ENCODE results near the gene DDHD1. TPM values are rescaled to one million over a fixed set of nuclear protein-coding genes. Genes with fewer than 3 reads are reported as not detected.

The DDHD1 gene
- total and polyA plus RNA-seq, 2 experiments from 2014 or later, result 11.2 to 28.9 TPM

DNA sequence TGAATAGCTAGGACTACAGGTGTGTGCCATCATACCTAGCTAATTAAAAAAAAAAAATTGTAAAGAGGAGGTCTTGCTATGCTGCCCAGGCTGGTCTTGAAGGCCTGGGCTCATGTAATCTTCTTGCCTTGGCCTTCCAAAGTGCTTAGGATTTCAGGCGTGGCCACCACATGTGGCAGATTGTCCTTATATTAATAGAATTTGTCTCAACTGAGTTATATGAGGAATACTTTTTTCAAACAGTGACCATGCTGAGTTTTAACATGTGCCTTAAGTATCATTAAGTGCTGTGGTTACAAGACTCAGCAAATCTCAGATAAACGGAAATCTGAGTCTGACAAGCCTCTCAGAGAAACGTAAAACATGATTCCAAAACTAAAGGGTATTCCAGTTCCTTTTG, 119.1 kb downstream of the DDHD1 start:
- no peak overlapping the region for H3K27ac Mint-ChIP-seq
- H3K4me3 Mint-ChIP-seq, result no peak overlapping the region
- no peaks in the 10 kb centered on the region for H3F3A ChIP-seq (replicated peaks; ENCODE audit: low read depth)
- no peaks in the 10 kb centered on the region for H3K4me1 ChIP-seq (ENCODE audit: insufficient read depth)
- no peak overlapping the region for H3K4me2 ChIP-seq
- no peaks in the 10 kb centered on the region for H3K27me3 ChIP-seq (ENCODE audit: insufficient read depth)
- H3K27ac ChIP-seq (ENCODE audit: low read depth), result no peak overlapping the region
- no peaks in the 10 kb centered on the region for H3K4me1 Mint-ChIP-seq
- no peaks in the 10 kb centered on the region for H3K79me2 ChIP-seq (replicated peaks; ENCODE audit: insufficient read depth)
- H3K36me3 ChIP-seq (ENCODE audit: insufficient read depth), result no peaks in the 10 kb centered on the region
- H4K20me1 ChIP-seq (replicated peaks; ENCODE audit: insufficient read depth), result no peaks in the 10 kb centered on the region; the same call in 1 of the 2 replicates
- H2AFZ ChIP-seq, result no peak overlapping the region
- H3K9me2 ChIP-seq (ENCODE audit: insufficient read depth), result no peaks in the 10 kb centered on the region
- H3K4me3 ChIP-seq, result no peak overlapping the region
- H3K27me3 Mint-ChIP-seq (ENCODE audit: insufficient read depth, low read depth, poor library complexity), result no peaks in the 10 kb centered on the region
- H3K36me3 Mint-ChIP-seq (ENCODE audit: low read depth), result peaks cover 12% of the 10 kb centered on the region
- no peaks in the 10 kb centered on the region for H3K9me3 Mint-ChIP-seq
- ATAC-seq (no peak), DNase-seq (ENCODE audit: low spot score) (no peak)
- TF ChIP-seq JUNB (IDR thresholded peaks at IDR 0.05; ENCODE audit: unreplicated experiment) (no peak), ZNF114 (CRISPR knock-in tag; IDR thresholded peaks at IDR 0.05) (no peak), NANOG (IDR thresholded peaks at IDR 0.05; ENCODE audit: borderline replicate concordance) (no peak), STAT1 (IDR thresholded peaks at IDR 0.05; ENCODE audit: unreplicated experiment) (no peak), ZNF331 (CRISPR knock-in tag; IDR thresholded peaks at IDR 0.05; ENCODE audit: low read depth) (no peak), CREB1 (CRISPR knock-in tag; IDR thresholded peaks at IDR 0.05; ENCODE audit: low read depth) (no peak), EZH2phosphoT487 (IDR thresholded peaks at IDR 0.05; ENCODE audit: unreplicated experiment) (no peak), POLR2AphosphoS5 (IDR thresholded peaks at IDR 0.05; ENCODE audit: low read depth) (no peak), EZH2 (IDR thresholded peaks at IDR 0.05; ENCODE audit: low read depth, unreplicated experiment) (no peak)
- TF ChIP-seq, protein P1, sequence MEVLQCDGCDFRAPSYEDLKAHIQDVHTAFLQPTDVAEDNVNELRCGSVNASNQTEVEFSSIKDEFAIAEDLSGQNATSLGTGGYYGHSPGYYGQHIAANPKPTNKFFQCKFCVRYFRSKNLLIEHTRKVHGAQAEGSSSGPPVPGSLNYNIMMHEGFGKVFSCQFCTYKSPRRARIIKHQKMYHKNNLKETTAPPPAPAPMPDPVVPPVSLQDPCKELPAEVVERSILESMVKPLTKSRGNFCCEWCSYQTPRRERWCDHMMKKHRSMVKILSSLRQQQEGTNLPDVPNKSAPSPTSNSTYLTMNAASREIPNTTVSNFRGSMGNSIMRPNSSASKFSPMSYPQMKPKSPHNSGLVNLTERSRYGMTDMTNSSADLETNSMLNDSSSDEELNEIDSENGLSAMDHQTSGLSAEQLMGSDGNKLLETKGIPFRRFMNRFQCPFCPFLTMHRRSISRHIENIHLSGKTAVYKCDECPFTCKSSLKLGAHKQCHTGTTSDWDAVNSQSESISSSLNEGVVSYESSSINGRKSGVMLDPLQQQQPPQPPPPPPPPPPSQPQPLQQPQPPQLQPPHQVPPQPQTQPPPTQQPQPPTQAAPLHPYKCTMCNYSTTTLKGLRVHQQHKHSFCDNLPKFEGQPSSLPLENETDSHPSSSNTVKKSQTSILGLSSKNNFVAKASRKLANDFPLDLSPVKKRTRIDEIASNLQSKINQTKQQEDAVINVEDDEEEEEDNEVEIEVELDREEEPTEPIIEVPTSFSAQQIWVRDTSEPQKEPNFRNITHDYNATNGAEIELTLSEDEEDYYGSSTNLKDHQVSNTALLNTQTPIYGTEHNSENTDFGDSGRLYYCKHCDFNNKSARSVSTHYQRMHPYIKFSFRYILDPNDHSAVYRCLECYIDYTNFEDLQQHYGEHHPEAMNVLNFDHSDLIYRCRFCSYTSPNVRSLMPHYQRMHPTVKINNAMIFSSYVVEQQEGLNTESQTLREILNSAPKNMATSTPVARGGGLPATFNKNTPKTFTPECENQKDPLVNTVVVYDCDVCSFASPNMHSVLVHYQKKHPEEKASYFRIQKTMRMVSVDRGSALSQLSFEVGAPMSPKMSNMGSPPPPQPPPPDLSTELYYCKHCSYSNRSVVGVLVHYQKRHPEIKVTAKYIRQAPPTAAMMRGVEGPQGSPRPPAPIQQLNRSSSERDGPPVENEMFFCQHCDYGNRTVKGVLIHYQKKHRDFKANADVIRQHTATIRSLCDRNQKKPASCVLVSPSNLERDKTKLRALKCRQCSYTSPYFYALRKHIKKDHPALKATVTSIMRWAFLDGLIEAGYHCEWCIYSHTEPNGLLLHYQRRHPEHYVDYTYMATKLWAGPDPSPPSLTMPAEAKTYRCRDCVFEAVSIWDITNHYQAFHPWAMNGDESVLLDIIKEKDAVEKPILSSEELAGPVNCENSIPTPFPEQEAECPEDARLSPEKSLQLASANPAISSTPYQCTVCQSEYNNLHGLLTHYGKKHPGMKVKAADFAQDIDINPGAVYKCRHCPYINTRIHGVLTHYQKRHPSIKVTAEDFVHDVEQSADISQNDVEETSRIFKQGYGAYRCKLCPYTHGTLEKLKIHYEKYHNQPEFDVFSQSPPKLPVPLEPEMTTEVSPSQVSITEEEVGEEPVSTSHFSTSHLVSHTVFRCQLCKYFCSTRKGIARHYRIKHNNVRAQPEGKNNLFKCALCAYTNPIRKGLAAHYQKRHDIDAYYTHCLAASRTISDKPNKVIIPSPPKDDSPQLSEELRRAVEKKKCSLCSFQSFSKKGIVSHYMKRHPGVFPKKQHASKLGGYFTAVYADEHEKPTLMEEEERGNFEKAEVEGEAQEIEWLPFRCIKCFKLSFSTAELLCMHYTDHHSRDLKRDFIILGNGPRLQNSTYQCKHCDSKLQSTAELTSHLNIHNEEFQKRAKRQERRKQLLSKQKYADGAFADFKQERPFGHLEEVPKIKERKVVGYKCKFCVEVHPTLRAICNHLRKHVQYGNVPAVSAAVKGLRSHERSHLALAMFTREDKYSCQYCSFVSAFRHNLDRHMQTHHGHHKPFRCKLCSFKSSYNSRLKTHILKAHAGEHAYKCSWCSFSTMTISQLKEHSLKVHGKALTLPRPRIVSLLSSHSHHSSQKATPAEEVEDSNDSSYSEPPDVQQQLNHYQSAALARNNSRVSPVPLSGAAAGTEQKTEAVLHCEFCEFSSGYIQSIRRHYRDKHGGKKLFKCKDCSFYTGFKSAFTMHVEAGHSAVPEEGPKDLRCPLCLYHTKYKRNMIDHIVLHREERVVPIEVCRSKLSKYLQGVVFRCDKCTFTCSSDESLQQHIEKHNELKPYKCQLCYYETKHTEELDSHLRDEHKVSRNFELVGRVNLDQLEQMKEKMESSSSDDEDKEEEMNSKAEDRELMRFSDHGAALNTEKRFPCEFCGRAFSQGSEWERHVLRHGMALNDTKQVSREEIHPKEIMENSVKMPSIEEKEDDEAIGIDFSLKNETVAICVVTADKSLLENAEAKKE (CRISPR knock-in tag; IDR thresholded peaks at IDR 0.05), result no peak
- TF ChIP-seq, protein P2, sequence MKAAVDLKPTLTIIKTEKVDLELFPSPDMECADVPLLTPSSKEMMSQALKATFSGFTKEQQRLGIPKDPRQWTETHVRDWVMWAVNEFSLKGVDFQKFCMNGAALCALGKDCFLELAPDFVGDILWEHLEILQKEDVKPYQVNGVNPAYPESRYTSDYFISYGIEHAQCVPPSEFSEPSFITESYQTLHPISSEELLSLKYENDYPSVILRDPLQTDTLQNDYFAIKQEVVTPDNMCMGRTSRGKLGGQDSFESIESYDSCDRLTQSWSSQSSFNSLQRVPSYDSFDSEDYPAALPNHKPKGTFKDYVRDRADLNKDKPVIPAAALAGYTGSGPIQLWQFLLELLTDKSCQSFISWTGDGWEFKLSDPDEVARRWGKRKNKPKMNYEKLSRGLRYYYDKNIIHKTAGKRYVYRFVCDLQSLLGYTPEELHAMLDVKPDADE (IDR thresholded peaks at IDR 0.05), result no peak
- TF ChIP-seq, protein P3, sequence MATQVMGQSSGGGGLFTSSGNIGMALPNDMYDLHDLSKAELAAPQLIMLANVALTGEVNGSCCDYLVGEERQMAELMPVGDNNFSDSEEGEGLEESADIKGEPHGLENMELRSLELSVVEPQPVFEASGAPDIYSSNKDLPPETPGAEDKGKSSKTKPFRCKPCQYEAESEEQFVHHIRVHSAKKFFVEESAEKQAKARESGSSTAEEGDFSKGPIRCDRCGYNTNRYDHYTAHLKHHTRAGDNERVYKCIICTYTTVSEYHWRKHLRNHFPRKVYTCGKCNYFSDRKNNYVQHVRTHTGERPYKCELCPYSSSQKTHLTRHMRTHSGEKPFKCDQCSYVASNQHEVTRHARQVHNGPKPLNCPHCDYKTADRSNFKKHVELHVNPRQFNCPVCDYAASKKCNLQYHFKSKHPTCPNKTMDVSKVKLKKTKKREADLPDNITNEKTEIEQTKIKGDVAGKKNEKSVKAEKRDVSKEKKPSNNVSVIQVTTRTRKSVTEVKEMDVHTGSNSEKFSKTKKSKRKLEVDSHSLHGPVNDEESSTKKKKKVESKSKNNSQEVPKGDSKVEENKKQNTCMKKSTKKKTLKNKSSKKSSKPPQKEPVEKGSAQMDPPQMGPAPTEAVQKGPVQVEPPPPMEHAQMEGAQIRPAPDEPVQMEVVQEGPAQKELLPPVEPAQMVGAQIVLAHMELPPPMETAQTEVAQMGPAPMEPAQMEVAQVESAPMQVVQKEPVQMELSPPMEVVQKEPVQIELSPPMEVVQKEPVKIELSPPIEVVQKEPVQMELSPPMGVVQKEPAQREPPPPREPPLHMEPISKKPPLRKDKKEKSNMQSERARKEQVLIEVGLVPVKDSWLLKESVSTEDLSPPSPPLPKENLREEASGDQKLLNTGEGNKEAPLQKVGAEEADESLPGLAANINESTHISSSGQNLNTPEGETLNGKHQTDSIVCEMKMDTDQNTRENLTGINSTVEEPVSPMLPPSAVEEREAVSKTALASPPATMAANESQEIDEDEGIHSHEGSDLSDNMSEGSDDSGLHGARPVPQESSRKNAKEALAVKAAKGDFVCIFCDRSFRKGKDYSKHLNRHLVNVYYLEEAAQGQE (IDR thresholded peaks at IDR 0.05; ENCODE audit: unreplicated experiment), result no peak
- TF ChIP-seq, protein P4, sequence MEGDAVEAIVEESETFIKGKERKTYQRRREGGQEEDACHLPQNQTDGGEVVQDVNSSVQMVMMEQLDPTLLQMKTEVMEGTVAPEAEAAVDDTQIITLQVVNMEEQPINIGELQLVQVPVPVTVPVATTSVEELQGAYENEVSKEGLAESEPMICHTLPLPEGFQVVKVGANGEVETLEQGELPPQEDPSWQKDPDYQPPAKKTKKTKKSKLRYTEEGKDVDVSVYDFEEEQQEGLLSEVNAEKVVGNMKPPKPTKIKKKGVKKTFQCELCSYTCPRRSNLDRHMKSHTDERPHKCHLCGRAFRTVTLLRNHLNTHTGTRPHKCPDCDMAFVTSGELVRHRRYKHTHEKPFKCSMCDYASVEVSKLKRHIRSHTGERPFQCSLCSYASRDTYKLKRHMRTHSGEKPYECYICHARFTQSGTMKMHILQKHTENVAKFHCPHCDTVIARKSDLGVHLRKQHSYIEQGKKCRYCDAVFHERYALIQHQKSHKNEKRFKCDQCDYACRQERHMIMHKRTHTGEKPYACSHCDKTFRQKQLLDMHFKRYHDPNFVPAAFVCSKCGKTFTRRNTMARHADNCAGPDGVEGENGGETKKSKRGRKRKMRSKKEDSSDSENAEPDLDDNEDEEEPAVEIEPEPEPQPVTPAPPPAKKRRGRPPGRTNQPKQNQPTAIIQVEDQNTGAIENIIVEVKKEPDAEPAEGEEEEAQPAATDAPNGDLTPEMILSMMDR (conservative IDR thresholded peaks at IDR 0.05; ENCODE audit: low read depth in 2 of 2), result no peak

Measured in GM23338 (cell line).